GM21528 (cell line): ENCODE data around the gene C1QL3.

ENCODE experiments used
- ATAC-seq: cut with Tn5 transposase; IDR thresholded peaks from one replicate; pipeline ENCODE4 v1.9.1; 2021; ENCODE audit warnings: mild to moderate bottlenecking, moderate library complexity; ENCODE audit not compliant: unreplicated experiment, low FRiP score

C1QL3 gene

DNA sequence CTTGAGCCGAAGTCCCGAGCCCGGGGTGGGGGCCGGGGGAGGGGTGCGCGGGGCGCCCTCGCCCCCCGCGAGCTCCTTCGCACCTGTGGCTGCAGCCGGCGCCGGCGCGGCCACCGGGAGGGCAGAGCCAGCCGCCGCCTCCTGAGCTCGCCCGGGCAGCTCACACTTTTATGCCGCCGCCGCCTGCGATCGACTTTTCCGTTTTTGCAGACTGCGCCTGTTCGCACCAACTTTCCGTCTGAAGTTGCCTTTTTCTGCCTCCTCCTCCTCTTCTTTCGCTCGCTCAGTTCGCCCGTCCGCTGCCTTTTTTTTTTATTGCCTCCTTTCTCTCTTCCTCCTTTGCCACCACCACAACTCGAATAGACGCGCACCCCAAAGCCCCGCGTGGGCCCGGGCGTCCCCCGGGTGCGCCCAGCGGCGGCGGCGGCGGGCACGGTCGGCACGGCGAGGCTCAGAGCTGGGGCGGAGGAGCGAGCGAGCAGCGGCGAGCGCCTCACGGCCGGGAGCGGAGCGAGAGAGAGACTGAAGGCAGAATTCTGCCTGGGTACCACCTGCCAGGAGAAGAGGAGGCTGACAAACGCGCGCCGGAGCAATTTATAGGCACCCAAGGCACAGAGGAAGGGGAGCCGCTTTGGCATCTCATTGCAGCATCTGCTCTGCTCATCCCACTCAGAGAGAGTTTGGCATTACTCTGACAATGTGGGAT, at the start of gene C1QL3:
Gene C1QL3, minus strand, starts transcription at position 569 of the 706 bp plus-strand sequence. CDS start 814 bp downstream, outside the sequence.
- ATAC-seq, result peak; percentile 46

DNA sequence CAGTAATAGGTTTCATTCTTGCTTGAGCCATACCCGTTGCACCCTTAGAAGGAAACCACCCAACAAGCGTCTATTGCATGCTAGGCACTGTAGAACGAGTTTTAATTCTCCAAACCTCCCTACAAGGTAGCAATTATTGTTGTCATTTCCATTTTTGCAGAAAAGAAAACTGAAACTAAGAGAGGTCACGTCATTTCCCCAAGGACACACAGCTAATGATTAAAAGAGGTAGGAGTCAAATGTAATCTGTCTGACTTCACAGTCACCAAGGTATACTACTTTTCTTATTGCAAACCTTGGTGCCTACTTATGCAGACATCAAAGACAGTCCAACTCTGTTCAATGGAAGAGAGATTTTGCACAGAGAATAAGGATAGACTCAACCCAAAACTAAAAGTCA, 49.1 kb upstream of the C1QL3 start:
- peak; percentile 91 for ATAC-seq

DNA sequence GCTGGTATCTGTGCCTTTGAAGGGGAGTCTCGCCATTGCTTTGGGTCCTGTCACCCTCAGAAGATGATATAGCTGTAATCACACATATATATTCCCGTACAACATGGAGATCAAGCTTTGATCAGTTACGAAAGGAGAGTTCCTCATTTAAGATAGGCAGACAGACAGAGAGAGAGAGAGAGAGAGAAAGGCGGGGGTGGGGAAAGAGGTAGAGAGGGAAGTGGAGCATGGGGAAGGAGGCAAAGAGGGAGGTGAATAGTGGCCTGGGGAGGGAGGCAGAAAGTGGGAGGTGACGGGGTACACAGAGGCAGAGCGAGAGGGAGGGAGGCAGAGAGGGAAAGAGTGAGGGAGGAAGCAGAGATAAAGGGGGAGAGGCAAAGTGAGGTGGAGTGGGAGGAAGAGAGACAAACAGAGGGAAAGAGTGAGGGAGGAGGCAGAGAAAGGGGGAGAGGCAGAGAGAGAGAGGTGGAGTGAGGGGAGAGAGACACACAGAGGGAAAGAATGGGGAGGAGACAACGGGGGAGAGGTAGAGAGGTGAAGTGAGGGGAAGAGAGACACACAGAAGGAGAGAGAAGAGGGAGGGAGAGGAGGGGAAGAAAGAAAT, 44.6 kb upstream of the C1QL3 start:
- ATAC-seq, result no peak

DNA sequence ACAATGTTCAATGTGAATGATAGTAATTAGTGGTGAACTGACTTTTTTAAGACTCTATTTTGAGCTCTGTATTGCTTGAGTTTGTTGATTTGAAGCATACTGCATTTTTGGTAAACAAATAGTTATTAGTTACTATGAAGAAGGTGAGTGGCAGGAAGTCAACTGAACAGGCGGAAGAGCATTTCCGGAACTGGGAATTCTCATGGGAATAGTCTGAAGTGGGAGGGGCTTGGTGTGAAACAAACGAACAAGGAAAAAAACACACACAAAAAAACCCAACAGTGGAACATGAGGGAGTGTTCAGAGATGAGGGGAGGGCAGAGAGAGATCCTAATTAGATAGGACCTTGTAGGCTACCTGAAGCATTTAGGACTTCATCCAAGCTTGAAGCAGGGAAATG, 43.9 kb upstream of the C1QL3 start:
- ATAC-seq, result no peak

DNA sequence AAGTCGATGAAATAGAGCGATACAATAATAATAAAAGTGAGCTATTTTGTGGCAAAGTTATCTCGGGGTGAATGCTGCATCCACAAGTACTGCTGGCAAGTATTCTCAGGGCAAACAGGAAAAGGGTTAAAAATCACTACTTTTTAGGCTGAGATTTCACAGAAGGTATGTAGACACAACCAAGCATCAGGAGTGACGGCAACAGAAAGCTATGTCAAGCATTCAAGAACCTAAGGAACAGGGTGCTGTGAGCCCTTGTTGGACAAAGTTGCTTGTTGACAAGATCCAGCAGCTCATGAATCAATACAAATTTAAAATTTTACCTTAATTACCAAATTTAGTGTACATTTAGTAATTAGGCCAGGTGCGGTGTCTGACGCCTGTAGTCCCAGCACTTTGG, 41.2 kb upstream of the C1QL3 start:
- no peak for ATAC-seq

DNA sequence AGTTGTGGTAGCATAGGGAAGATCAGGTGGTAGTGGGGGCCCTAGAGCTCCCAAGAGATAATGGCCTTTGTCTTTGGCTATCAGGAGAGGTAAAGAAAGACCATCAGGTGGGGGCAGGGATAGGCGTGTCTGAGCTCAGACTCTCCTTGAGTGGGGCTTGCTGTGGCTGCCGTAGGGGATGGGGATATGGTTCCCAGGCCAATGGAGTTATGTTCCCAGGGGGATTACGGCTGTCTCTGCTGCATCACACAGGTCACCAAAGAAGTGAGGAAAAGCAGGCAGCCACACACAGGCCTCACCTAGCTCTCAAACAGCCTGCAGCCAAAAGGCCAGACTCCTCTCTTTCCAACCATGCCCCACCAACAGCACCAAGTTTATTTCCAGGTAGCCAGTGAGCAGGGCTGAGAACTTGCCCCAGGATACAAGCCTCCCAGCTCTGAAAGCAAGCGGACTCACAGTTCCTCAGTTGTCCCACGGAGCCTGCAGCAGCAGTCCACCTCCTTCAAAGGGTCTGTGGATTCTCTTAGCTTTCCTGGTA, 37.6 kb upstream of the C1QL3 start:
- ATAC-seq, result no peak

DNA sequence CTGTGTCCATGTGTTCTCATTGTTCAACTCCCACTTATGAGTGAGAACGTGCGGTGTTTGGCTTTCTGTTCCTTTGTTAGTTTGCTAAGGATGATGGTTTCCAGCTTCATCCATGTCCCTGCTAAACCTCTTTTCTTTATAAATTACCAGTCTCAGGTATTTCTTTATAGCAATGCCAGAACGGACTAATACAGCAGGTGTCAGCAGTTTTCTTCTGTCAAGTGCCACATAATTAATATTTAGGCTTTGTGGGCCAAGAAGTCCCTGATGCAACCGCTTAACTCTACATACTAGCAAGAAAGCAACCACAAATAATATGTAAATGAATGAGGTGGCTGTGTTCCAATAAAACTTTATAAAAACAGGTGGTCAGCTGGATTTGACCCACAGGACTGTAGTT, 26.3 kb upstream of the C1QL3 start:
- ATAC-seq, result no peak

DNA sequence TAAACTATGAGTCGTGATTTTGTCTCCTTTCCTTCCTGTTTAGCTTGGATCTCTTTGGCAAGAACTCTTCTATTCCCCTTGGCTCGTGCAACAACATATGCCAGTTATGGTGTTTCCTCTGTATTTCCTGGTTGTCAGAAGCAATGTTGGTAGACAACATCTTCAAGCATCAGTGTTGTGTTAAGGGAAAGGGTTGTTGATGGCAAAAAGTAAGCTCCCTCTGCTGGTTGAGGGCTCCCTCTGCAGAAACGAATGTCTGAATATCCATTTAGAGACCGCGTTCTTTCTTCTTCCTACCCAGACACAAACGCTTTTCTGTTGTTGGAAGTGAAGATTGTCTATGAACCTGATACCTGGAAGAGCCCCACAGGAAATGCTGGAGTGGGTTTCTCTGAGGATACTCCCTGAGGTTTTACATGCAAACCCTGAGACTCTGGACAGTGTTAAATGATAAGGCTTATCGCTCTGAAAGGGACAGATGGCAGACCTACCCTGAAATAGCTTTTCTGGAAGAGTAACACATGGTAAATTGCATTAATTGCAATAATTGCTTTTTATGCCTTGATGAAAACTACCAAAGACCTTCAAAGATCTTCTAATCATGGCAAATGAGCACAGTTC, 23.5 kb upstream of the C1QL3 start:
- no peak for ATAC-seq

DNA sequence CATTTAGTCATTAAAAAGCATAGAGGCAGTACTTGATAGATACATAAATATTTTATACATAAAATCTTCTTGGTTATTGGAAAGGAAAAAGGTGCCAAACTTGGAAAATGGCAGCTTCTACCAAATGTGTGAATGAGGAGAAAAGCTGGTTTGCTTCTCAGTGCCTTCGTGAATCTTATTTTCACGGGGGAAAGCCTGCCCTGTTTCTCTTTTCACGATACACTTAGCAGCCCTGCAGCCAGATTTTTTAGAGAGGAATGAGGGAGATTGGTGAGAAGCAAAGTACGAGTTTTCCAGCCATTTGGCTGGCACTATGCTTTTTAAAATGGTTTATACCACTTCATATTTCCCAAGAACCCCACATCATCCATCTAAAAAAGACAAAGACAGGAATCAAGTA, 22.9 kb upstream of the C1QL3 start:
- ATAC-seq, result no peak

DNA sequence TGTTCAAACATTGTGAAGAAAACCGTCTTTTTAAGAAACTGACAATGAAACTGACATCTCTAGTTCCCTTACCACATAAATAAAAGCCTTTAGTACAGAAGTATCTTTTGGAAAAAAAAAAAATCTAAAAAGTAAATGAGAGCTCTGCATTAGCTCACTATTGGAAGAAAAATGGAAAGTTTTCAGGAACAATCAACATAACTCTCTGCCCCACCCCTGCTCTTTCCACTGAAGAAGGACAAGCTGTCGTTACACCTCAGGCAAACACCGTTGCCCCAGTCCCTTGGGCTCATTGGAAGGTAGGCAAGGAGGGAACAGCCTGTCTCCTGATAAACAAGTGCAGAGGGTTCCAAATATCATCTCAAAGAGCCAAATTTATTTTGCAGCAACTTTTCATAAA, 22.4 kb upstream of the C1QL3 start:
- ATAC-seq, result no peak

DNA sequence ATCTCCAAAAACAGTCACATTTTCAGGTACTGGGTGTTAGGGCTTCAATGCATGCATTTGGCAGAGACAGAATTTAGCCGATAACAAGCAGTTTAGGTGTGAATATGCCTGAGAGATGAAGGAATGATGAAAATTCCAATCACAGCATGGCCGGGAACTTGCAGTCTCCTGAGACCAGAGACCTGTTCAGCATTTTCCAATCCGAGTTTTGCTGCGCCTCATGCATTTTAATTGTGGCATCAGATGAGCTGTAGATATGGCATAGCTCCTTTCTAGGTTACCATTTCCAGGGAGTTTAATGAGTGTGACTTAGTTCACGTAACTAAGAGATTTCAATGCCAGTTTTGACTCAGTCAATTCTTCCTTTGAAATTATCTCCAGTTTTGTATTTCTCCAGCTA, 14.5 kb upstream of the C1QL3 start:
- ATAC-seq, result no peak

DNA sequence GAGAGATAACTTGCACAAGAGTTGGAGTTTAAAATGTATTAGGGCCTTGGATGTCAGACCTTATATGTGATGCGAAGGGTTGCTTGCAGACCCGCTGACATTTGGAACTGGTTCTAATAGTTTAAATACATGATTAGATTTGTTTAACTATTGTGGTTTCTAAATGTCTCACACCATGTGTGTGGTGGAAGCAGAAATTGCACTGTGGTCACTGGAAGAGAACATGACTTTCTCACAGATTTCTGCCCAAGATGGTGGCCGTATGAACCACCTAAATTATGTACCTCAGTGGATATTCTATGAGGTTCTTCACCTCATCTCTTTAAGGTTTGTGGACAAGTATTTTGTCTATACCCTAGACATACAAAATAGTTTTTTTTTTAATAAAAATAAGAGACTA, 8.2 kb upstream of the C1QL3 start:
- ATAC-seq, result no peak

DNA sequence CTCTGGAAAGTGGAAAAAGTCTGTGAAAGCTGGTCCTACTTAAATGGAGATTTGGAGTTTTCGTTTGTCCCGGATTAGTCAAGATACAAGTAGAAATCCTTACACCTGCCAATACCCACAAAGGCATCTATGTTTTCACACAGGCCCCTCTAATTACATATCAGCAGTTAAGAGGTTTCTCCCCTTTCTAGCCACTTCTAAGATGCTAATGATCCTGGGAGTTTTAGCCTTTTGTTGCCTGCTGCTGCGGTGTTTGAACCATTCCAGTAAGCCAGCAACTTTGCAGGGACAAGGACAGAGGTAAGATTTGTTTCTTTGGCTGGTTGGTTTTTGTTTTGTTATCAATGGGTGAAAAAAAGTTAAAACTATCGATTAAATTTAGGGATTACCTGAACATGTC, 5.8 kb upstream of the C1QL3 start:
- ATAC-seq, result no peak

DNA sequence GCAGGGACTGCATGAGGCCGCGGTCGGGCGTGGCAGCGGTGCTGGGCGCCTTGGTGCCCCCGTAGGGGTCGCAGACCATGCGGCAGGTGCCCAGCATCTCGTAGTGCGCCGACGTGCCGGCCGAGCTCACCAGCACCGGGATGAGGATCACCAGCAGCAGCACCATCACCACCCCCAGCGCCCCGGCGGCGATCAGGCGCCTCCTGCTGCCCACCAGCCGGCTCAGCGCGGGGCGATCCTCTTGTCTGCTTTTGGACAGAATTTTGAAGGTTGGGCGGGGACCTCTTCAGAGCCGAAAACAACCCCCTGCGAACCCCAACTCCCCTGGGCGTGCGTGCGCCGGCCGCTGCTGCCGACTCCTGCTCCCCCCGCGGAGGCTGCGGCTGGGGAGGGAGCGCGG, 779 bp downstream of the C1QL3 start:
- ATAC-seq, result peak; percentile 62

DNA sequence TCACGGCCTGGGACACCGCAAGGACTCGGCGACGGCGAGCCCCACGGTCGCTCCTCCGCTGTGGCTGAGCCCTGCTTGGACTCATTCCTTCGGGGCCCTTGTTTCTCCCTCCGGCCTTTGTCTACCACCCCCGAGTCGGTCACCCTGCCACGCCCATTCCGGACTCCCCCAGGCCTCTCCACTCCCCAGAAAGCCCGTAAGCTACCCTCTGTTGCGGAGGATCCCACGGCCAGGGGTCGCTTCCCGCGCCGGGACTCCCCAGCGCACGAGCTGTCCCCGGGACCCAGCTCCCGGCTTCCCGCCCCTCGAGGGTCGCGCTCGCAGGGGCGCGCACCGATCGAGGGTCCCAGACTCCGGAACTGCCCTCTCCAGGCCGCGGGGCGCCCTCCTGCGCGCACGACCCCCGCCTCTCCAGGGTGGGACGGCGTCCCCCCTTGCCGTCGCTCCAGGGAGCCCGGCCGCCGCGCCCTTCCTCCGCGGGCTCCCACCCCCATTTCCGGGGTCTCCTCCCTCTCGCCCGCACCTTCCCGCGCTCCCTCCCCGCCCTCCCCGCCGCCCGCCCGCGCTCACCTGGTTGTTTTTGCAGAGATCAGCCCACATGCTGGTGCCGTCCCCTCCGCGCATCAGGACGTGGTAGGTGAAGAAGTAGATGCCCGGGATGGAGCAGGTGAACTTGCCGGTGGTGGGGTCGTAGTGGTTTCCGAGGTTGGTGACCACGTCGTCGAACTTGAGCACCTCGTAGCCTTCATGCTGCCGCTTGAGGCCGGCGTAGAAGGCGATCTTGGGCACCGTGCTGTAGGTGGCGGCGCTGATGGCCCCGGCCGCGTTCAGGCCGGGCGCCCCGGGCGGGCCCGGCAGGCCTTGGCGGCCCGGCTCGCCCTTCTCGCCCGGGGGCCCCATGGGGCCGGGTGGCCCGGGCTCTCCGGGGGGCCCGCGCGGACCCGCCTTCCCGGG, 1.5 kb downstream of the C1QL3 start:
- peak; percentile 42 for ATAC-seq

DNA sequence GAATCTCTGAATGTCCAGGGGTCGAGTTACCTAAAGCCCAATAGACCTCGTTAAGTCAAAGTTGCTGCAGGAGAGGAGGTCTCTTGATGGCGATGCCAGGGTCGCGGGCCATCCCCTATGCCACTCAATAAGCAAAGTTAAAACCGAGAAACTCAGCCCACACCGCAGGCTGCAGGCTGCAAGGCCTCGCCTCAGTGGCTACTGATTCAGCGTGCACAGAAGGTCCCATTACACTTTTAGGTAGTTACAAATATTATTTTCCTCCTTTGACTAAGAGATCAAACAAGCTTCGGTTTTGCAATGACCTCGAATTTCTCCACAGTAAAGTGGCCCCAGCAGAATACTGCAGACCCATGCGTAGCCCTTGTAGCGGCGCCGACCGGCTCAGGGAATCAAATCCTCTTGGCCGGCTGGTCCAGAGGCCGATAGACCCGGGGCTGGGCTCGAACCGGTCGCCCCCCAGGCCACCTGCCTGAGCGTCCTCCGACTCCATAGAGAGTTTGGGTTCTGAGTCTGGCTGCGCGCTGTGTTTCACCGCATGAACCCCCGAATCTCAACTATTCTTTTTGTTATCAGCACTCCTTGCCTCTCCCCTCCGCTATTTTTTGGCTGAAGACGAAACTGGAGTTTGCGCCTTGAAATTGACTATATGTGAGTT, 2.3 kb downstream of the C1QL3 start:
- no peak for ATAC-seq

DNA sequence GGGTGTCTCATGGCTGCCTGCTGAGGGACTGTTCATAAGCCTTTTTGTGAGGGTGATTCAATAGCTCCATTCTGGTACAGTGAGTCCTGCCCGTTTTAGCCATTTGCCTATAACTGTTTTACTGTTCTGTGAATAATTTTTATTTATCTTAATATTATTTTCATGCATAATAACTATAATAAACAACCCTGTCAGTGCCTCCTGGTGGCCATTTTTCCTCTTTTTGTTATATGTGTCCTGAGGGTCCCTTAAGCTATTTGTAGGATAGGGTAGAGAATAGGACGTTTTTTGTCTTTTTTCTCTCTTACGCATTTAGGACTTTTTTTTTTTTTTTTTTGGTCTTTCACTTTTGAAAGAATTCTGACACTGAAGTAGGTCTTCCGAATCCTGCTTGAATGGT, 2.9 kb downstream of the C1QL3 start:
- no peak for ATAC-seq

DNA sequence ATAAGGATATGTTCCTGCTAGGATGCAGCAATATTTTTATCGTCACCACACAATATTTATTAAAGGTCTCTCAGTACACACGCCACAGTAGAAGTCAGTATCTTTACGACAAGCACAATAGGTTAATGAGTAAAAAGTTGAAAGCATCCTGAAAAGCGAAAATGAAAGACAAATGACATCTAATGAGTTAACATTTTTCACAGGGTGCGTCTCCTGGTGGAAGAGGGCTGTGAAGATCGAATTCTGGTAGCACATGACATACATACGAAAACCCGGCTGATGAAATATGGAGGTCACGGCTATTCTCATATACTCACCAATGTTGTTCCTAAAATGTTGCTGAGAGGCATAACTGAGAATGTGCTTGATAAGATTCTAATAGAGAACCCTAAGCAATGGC, 10.8 kb downstream of the C1QL3 start:
- no peak for ATAC-seq

DNA sequence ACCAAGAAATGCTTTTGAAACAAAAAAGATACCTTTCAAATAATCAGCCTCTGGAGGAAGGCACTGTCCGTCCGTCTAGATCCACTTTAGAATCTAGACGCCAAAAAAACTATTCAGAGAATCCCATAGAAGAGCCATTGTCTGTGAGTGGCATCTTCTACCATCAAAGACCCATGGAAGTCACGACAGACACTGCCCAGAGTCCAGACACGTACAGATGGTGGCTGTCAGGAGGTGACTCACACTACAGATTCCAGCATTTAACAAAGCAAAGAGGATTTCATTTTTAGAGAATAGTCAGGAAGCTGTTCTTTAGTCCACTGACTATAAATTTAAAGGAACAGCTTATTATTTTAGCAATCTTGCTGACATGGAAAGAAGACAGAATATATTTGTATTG, 11.7 kb downstream of the C1QL3 start:
- no peak for ATAC-seq

DNA sequence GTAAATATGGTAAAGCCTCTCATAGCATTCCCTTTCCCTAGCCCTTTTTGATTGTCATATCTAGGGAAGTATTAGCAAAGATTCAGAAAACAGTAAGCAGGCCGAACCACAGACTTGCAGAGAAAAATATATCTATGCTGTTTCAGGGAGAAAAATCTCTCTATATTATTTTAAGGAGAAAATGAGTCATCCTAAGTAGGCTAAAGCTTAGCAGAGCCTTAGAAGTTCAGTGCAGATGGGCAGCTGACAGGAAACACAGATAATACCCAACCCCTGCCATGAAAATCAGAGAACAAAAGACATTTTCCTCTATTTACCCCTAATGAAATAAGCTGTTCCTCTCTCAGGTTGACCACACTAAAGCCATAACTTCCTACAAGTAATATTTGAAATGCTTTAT, 16.5 kb downstream of the C1QL3 start:
- ATAC-seq, result no peak
